Smooth muscle cell (in vitro differentiated cells): ENCODE data around the gene IGFBP4. TPM values are rescaled to one million over a fixed set of nuclear protein-coding genes. Genes with fewer than 3 reads are reported as not detected.

ENCODE experiments used
- DNase-seq: peaks from one replicate; lab custom pipeline; 2025; ENCODE audit not compliant: unreplicated experiment; lab: John Stamatoyannopoulos, UW
- H2AFZ ChIP-seq: fragments of 200-600 bp; sonication (generic); 2 replicates; pipeline ENCODE4 v1.6.0; 2016; ENCODE audit warnings: antibody characterized with exemption, low read depth, mild to moderate bottlenecking
- H3F3A ChIP-seq: fragments of 200-600 bp; sonication (generic); 2 replicates; pipeline ENCODE4 v1.6.0; 2017; ENCODE audit warnings: antibody characterized with exemption, low read depth
- H3K27ac ChIP-seq: fragments of 200-600 bp; sonication (generic); 2 replicates; pipeline ENCODE4 v1.5.1; 2016; ENCODE audit warnings: low read depth, mild to moderate bottlenecking
- H3K27me3 ChIP-seq: fragments of 200-600 bp; sonication (generic); 2 replicates; pipeline ENCODE4 v1.6.1; 2016; ENCODE audit warnings: low read depth, mild to moderate bottlenecking
- H3K36me3 ChIP-seq: fragments of 200-600 bp; sonication (generic); 2 replicates; pipeline ENCODE4 v1.5.1; 2016; ENCODE audit warnings: low read depth
- H3K4me1 ChIP-seq: fragments of 200-600 bp; sonication (generic); 2 replicates; pipeline ENCODE4 v1.5.1; 2016; ENCODE audit warnings: low read depth
- H3K4me2 ChIP-seq: fragments of 200-600 bp; sonication (generic); 2 replicates; pipeline ENCODE4 v1.6.0; 2016; ENCODE audit warnings: mild to moderate bottlenecking
- H3K4me3 ChIP-seq: fragments of 200-600 bp; sonication (generic); 2 replicates; pipeline ENCODE4 v1.5.1; 2016; ENCODE audit warnings: mild to moderate bottlenecking
- H3K79me2 ChIP-seq: fragments of 200-600 bp; sonication (generic); 2 replicates; pipeline ENCODE4 v1.6.0; 2016; ENCODE audit warnings: low read depth, mild to moderate bottlenecking
- H3K9ac ChIP-seq: fragments of 200-600 bp; sonication (generic); 2 replicates; pipeline ENCODE4 v1.6.0; 2016; ENCODE audit warnings: low read depth
- H3K9me3 ChIP-seq: fragments of 200-600 bp; sonication (generic); replicated peaks from 2 replicates; pipeline ENCODE4 v1.5.1; 2016; ENCODE audit warnings: low read depth
- H4K20me1 ChIP-seq: fragments of 200-600 bp; sonication (generic); 2 replicates; pipeline ENCODE4 v1.6.0; 2016; ENCODE audit warnings: low read depth
- CTCF ChIP-seq: fragments of 200-600 bp; sonication (generic); IDR thresholded peaks from 2 replicates; pipeline ENCODE4 v1.5.1; 2017; ENCODE audit warnings: borderline replicate concordance, mild to moderate bottlenecking, antibody characterized with exemption; ENCODE audit not compliant: insufficient read depth, poor library complexity, severe bottlenecking
- WGBS: methylation state at CpG from one replicate; pipeline ENCODE4 v1.1.7; 2016; ENCODE audit warnings: low lambda C conversion rate; 5-methylcytosine and 5-hydroxymethylcytosine counted together
- polyA plus RNA-seq: library from polyadenylated mRNA; unstranded; fragments of >200 nt; fragmentation: Nextera tagmentation; extraction: Ambion mirVana; gene quantifications from 2 replicates; pipeline ENCODE4 v1.2.1, GENCODE V29; 2016
- total RNA-seq: library from RNA; depleted of rRNA; stranded (reverse); fragments of >200 nt; gene quantifications from 2 replicates; pipeline ENCODE4 v1.2.3, GENCODE V29; 2014

The IGFBP4 gene
- total and polyA plus RNA-seq, 2 experiments from 2014 or later = 91.0 to 305 TPM

DNA sequence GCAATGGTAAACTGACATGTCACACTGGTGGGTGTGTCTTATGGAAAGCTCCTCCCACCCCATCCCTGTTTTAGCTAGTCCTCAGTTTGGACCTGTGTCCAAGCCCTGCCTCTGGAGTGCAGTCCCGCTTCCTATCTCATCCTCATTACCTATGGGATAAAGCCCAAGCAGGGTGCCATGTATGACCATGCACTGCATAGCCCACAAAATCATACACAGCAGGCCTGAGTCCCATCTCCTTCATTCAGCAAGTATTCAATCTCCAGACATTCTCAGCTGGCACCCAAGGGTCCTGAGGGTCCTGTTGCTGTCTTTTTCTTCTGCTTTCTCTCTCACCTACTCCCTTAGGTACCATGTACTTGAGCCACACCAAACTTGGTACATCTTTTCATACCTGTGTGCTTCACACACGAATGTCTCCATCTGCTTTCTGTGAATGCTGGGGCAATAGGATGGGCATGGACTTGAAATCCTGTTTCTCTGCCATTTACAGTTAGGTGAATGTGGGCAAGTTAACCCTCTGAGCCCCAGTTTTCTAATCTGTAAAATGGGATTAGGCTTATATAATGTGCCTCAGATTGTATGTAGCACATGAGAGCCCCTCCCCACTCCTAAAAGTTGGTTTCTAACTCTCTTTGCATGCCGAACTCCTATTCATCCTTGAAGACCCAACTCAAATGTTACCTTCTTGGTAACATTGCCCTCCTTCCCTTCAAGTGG lies 29.6 kb downstream of the IGFBP4 start:
- H4K20me1 ChIP-seq = no peaks in the 10 kb centered on the region
- H3K27me3 ChIP-seq = no peaks in the 10 kb centered on the region
- TF ChIP-seq CTCF = no peak
- peaks cover 4% of the 10 kb centered on the region for H3K4me1 ChIP-seq
- H3F3A ChIP-seq = no peaks in the 10 kb centered on the region
- H2AFZ ChIP-seq = no peak overlapping the region
- 92% methylated on average over 3 of the region's 3 CpGs for WGBS
- DNase-seq = no peak
- H3K36me3 ChIP-seq = no peaks in the 10 kb centered on the region
- no peaks in the 10 kb centered on the region for H3K79me2 ChIP-seq
- H3K27ac ChIP-seq = peak overlapping the region; percentile 82
- no peak overlapping the region for H3K4me3 ChIP-seq
- no peak overlapping the region for H3K4me2 ChIP-seq
- no peak overlapping the region for H3K9ac ChIP-seq
- no peaks in the 10 kb centered on the region for H3K9me3 ChIP-seq

- TF ChIP-seq CTCF = no peak
- no peaks in the 10 kb centered on the region for H3F3A ChIP-seq
- 89% methylated on average over 15 of the region's 16 CpGs for WGBS
- H3K27ac ChIP-seq = no peak overlapping the region
- H3K79me2 ChIP-seq = no peaks in the 10 kb centered on the region
- H3K4me1 ChIP-seq = peaks cover 4% of the 10 kb centered on the region
- no peak overlapping the region for H3K4me3 ChIP-seq
- H2AFZ ChIP-seq = no peak overlapping the region
- no peak overlapping the region for H3K4me2 ChIP-seq
- H3K9ac ChIP-seq = no peak overlapping the region
- no peaks in the 10 kb centered on the region for H4K20me1 ChIP-seq
- H3K27me3 ChIP-seq = no peaks in the 10 kb centered on the region
- H3K9me3 ChIP-seq = no peaks in the 10 kb centered on the region
- no peaks in the 10 kb centered on the region for H3K36me3 ChIP-seq
- no peak for DNase-seq
Measured at GRCh38 chr17:40473573-40474365, 30.5 kb downstream of the IGFBP4 start.

GRCh38 chr17:40474419-40475002 lies 31.3 kb downstream of the IGFBP4 start:
- Histone ChIP-seq H3K4me3 (no peak overlapping the region), H3K27me3 (no peaks in the 10 kb centered on the region), H2AFZ (no peak overlapping the region), H3K79me2 (no peaks in the 10 kb centered on the region), H3K4me2 (peak overlapping the region; percentile 11), H3K9me3 (no peaks in the 10 kb centered on the region), H3K36me3 (no peaks in the 10 kb centered on the region), H3K27ac (no peak overlapping the region), H3F3A (no peaks in the 10 kb centered on the region), H3K4me1 (peaks cover 4% of the 10 kb centered on the region), H3K9ac (no peak overlapping the region), H4K20me1 (no peaks in the 10 kb centered on the region)
- no peak for DNase-seq
- 86% methylated on average over 9 of the region's 9 CpGs for WGBS
- TF ChIP-seq CTCF = no peak
